ENCODE data around the gene SEC16A.

The SEC16A gene

DNA sequence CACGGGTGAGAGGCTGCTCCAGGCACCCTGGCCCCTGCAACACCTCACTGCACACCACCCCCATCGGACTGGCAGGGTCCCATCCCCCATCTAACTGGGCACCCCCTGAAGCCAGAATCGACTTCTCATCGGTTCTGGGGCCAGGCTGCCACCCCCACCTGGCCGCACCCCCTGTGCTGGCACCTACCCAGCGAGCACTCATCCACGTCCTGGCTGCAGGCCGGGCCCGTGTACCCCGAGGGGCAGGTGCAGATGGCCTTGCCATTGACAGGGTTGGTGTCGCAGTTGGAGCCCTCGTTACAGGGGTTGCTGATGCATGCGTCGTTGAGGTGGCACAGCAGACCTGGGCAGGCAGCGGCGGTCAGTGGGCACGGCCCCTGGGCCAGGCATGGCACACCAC is 35.1 kb upstream of the SEC16A start:
- no peak for DNase-seq (ENCODE audit: low spot score)

GRCh38 chr9:136517012-136517743 is 34.3 kb upstream of the SEC16A start:
- DNase-seq (ENCODE audit: low spot score), result no peak

DNA sequence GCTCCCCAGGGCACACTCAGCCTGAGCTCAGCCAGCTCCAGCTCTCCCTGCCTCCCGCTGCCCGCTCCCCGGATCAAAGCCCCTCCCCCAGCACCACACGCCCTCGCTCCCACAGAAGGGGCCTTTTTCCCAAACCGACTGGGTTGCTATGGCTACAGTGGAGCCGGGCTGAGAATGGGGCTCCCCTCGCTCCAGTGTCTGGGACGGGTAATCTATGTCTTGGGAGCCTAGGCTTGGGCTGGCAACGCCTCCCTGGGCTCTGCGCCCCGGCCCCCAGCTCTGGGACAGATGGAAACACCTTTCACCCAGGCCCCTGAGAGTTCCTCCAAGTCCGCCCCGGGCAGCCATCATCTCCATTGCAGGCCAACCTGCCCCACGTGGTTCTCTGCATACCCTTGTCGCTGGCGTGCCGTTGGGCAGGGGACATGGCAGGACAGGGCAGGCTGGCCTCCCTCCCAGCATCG is 33.4 kb upstream of the SEC16A start:
- DNase-seq (ENCODE audit: low spot score), result no peak

GRCh38 chr9:136515276-136515675 is 32.4 kb upstream of the SEC16A start:
- no peak for DNase-seq (ENCODE audit: low spot score)

DNA sequence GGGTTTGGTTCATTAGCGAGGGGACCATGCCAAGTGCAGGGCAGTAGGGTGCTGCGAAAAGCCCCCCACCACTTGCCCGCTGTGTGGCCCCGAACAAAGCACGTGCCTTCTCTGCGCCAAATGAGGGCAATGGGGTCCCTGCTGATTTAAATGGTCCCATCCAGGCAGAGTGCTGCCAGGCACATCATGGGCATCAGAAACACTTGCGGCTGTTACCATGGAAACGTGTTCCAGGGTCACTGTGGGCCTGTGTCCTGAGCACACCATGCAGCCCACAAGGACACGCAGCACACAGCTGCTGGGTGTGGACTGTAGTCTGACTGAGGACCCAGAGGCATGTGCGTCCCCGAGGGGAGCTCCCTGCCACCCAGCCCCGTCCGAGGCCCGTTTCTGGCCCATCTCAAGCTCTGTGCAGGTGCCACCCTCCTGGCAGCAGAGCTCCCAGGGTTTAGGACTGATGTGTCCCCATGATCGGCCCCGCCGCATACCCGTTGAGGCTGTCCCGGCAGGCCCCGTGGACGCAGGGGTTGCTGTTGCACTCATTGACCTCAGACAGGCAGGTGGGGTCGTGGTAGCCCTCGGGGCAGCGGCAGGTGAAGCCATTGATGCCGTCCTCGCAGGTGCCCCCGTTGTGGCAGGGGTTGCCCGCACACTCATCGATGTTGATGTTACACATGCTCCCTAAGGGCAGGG is 31.3 kb upstream of the SEC16A start:
- DNase-seq (ENCODE audit: low spot score), result no peak

DNA sequence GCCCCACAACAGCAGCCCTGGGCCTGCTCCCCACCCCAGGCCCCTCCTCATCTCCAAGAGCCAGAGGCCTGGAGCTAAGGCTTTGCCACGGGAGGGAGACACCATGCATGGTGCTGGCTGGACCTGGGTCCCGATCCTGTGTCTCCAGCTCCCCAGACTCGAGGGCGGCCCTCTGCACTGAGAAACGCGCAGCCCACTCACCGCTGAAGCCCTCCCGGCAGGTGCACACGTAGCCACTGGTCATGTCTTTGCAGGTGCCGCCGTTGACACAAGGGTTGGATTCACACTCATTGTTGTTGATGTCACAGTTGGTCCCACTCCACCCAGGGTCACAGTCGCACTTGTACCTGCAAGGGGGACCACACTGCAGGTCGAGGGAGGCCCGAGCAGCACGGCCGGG is 30.4 kb upstream of the SEC16A start:
- no peak for DNase-seq (ENCODE audit: low spot score)

DNA sequence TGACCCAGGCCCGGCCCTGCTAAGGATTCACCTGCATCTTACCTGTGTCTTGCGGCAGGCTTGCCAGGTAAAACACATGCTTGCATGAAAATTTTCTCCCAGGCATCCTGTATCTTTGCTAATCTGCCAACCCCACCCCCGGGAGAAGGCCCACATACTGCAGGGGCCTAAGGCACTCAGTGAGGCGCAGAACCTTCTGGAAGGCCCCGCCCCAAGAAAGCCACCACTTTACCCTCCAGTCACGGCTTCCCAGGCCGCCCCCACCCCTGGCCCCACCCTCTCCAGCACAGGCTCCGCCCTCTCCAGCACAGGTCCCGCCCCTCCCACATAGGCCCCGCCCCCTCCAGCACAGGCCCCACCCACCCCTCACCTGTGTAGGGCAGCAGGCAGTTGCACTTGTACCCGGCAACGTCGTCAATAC is 29.8 kb upstream of the SEC16A start:
- DNase-seq (ENCODE audit: low spot score), result no peak

- no peak for DNase-seq (ENCODE audit: low spot score)
These were observed 29.1 kb upstream of the SEC16A start for GRCh38 chr9:136511670-136512592.

DNA sequence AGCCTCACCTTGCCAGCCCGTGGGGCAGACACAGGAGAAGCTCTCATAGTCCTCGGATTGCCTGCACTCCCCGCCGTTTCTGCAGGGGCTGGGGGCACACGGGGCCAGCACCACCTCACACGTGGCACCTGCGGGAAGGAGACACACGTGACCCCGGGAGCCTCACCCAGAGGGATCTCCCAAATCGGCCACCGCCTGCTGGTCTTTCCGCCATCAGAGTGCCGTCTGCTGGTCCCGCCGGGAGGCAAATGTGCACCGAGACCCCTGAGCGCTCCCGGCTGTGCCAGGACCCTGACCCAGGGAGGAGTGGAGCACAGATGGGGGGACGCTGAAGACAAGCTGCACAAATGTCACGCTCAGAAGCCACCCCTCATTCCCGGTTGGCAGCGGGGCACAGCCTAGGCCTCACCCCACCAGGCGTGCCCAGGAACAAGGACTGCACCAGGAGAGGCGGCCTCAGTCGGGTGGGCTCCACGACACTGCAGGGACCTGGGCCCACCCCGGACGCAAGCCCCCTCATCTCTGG is 28.4 kb upstream of the SEC16A start:
- DNase-seq (ENCODE audit: low spot score), result no peak

DNA sequence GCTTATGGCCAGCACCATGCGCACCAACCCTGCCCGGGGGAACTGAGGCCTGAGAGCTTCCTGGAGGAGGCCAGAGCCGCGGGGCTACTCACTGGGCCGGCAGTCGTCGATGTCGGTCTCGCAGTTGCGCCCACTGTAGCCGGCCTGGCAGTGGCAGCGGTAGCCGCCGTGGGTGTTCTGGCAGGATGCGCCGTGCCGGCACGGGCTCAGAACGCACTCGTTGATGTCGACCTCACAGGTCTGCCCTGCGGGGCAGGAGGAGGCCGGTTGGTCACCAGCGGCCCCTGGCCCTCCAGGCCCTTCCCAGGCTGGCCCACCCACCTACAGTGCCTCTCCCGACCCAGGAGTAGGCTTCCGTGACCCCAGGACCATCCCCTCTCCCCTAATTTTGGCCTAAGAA is 27.7 kb upstream of the SEC16A start:
- no peak for DNase-seq (ENCODE audit: low spot score)

DNA sequence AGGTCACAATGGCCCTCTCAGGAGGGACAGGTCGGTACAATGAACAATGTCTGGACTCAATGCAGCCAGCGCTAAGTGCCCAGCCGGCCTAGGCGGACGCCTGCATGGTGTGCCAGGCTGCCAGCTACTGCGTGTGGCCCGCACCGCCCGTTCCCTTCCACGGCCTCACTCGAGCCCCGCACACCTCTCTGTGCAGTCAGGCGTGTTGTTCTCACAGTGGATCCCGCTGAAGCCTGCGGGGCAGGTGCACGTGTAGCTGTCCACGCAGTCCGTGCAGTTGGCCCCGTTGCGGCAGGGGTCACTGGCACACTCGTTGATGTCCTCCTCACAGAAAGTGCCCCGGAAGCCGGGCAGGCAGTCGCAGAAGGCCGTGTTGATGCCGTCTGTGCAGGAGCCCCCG is 26.7 kb upstream of the SEC16A start:
- no peak for DNase-seq (ENCODE audit: low spot score)

GRCh38 chr9:136508729-136509500 is 26.1 kb upstream of the SEC16A start:
- no peak for DNase-seq (ENCODE audit: low spot score)

GRCh38 chr9:136507992-136508375 is 25.1 kb upstream of the SEC16A start:
- DNase-seq (ENCODE audit: low spot score), result no peak

- no peak for DNase-seq (ENCODE audit: low spot score)
These were observed 24.6 kb upstream of the SEC16A start for GRCh38 chr9:136507221-136507991.

GRCh38 chr9:136506425-136506824 is 23.6 kb upstream of the SEC16A start:
- no peak for DNase-seq (ENCODE audit: low spot score)

DNA sequence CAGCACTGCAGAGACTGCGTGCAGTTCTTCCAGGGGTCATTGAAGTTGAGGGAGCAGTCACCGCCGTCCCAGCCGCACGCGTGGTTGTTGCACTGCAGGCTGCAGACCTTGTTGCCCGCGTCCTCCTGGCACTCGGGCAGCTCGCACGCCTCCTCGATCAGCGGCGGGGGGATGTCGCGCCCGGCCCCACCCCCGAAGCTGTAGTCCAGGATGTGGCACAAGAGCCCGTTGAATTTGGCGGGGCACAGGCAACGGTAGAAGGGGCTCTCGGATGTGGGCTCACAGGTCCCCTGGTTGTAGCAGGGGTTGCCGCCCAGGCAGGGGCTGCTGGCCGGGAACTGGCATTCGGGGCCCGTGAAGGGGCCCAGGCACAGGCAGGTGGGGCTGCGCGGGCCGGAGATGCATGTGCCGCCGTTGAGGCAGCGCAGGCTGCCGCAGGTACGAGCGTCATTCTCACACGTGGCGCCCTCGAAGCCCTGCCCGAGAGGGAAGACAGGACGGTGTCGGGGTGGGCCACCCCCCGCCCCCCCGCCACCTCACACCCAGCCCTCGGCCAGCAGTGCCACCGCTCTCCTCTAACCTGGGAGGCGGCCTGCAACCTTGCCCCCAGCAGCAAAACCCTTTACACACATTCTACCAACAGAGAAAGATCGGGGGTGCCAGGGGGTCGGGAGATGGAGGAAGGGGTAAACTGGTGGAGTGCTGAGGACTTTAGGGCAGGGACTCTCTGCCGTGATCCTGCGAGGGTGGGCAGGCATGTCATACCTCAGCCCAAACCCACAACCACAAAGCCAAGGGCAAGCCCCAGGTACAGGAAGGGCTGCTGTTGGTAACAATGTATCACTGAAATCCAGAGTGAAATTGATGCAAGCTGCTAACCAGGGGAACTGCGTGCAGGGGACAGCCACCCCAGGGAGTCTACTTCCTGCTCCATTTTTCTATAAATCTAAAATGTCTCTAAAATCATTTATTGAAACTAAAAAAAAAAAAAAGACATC is 22.9 kb upstream of the SEC16A start:
- DNase-seq (ENCODE audit: low spot score), result no peak

- DNase-seq (ENCODE audit: low spot score), result no peak
These were observed 21.9 kb upstream of the SEC16A start for GRCh38 chr9:136504512-136505348.

DNA sequence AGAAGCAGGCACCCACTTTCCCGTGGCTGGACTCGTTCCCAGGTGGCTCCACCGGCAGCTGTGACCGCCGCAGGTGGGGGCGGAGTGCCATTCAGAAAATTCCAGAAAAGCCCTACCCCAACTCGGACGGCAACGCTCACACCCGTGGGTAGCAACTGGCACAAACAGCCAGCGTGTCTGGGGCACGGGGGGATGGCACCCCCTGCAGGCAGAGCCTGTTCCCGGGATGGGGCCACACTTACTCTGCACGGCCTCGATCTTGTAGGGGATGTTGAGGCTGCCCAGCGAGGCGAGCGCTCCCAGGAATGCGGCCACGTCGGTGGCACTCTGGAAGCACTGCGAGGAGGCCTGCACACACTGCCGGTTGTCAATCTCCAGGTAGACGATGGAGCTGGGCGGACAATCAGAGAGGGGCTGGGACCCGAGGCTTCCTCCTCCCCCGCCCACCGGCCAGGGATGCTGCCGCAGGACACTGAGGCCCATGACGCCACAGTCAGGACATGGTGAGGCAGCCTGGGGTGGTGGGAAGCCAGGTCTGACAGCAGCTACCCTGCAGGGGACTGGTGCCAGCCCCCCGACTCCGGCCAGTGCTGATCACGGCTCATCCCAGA is 20.2 kb upstream of the SEC16A start:
- DNase-seq (ENCODE audit: low spot score), result no peak

All from left forelimb (tissue), 1 donor.